A673 (cell line): ENCODE data around the gene ODAD4. TPM values are rescaled to one million over a fixed set of nuclear protein-coding genes. Genes with fewer than 3 reads are reported as not detected.

Source experiments
- BruUV-seq: library from RNA; stranded (reverse); fragments of 400-500 nt; replicated peaks from 2 replicates; lab custom pipeline; 2021; lab: Mats Ljungman, UMichigan
- CTCF ChIA-PET: fragments of 300-600 bp; sonication (Branson Sonifier 250); formaldehyde crosslinking; loops from one replicate; lab custom pipeline; 2022; ENCODE audit warnings: antibody characterized with exemption; lab: Charles Lee
- POLR2A ChIA-PET: fragments of 300-600 bp; sonication (Branson Sonifier 250); formaldehyde crosslinking; loops from one replicate; lab custom pipeline; 2022; ENCODE audit warnings: antibody characterized with exemption; ENCODE audit not compliant: low non-redundant PET; lab: Charles Lee
- DNase-seq: peaks from one replicate; pipeline ENCODE4 v3.0.0-alpha.2; 2015; ENCODE audit warnings: low spot score
- H3K27ac ChIP-seq: fragments of 200-600 bp; sonication (generic); 2 replicates; pipeline ENCODE4 v1.5.1; 2016; ENCODE audit warnings: mixed run types, low read depth, mild to moderate bottlenecking, mixed read lengths, antibody characterized with exemption, low read length; ENCODE audit not compliant: poor library complexity, severe bottlenecking
- H3K27me3 ChIP-seq: fragments of 200-600 bp; sonication (generic); replicated peaks from 2 replicates; pipeline ENCODE4 v1.6.1; 2017; ENCODE audit warnings: mixed run types, low read depth, mild to moderate bottlenecking, mixed read lengths, antibody characterized with exemption, low read length; ENCODE audit not compliant: insufficient read depth, poor library complexity
- H3K36me3 ChIP-seq: fragments of 200-600 bp; sonication (generic); 2 replicates; pipeline ENCODE4 v1.6.1; 2016; ENCODE audit warnings: mixed run types, mild to moderate bottlenecking, mixed read lengths, antibody characterized with exemption, low read length; ENCODE audit not compliant: insufficient read depth, poor library complexity, severe bottlenecking
- H3K4me1 ChIP-seq: fragments of 200-600 bp; sonication (generic); 2 replicates; pipeline ENCODE4 v1.6.1; 2017; ENCODE audit warnings: mixed run types, mild to moderate bottlenecking, mixed read lengths, antibody characterized with exemption, low read length; ENCODE audit not compliant: insufficient read depth, poor library complexity, severe bottlenecking
- H3K4me3 ChIP-seq: fragments of 200-600 bp; sonication (generic); 2 replicates; pipeline ENCODE4 v1.5.1; 2016; ENCODE audit warnings: low read depth, mixed run types, mild to moderate bottlenecking, mixed read lengths, low read length; ENCODE audit not compliant: poor library complexity, severe bottlenecking
- H3K9me3 ChIP-seq: fragments of 200-600 bp; sonication (generic); 2 replicates; pipeline ENCODE4 v1.6.1; 2016; ENCODE audit warnings: mixed run types, low read depth, mild to moderate bottlenecking, mixed read lengths, antibody characterized with exemption, low read length; ENCODE audit not compliant: poor library complexity, severe bottlenecking
- CTCF ChIP-seq: fragments of 300-800, 200-600 bp; sonication (generic); conservative IDR thresholded peaks from 2 replicates; pipeline ENCODE4 v1.5.1; 2017; ENCODE audit warnings: low read depth, mild to moderate bottlenecking, antibody characterized with exemption, low read length, moderate library complexity, mixed read lengths
- EZH2 ChIP-seq: fragments of 200-600 bp; sonication (generic); IDR thresholded peaks from 2 replicates; pipeline ENCODE4 v1.6.1; 2017; ENCODE audit warnings: borderline replicate concordance, low read depth, mild to moderate bottlenecking, mixed read lengths, antibody characterized with exemption, low read length; ENCODE audit not compliant: poor library complexity, severe bottlenecking
- intact Hi-C: fragments of 100-400 bp; cut with micrococcal nuclease; formaldehyde crosslinking; loops from one replicate; pipeline ENCODE4 v1.10.0; 2022; ENCODE audit not compliant: unreplicated experiment
- total RNA-seq: library from RNA; stranded (reverse); gene quantifications from 2 replicates; pipeline ENCODE4 v1.2.3, GENCODE V29; 2021

ODAD4 gene
- total RNA-seq, 1 experiment from 2014 or later = 0.97 TPM

- H3K36me3 ChIP-seq = peaks cover 5% of the 10 kb centered on the region
- peak; percentile 95 for DNase-seq
- peak within 1 kb of the TSS; percentile 84 for H3K27ac ChIP-seq
- H3K27me3 ChIP-seq = no peaks in the 10 kb centered on the region
- TF ChIP-seq CTCF (no peak), EZH2 (no peak)
- TSS peak; percentile 50 for BruUV-seq
- CTCF ChIA-PET = interaction anchor here (0.5 to 0.8 kb wide), 2 partner anchors 12 to 14 kb away, joined by 3 to 8 read pairs; partner anchors contain the start of gene ODAD4
- no peaks in the 10 kb centered on the region for H3K9me3 ChIP-seq
- peak within 1 kb of the TSS; percentile 86 for H3K4me3 ChIP-seq
- POLR2A ChIA-PET = no interaction called here
- peaks cover 17% of the 10 kb centered on the region for H3K4me1 ChIP-seq
- intact Hi-C loops = no loop called here
Measured at GRCh38 chr17:41918314-41919164, 11.9 kb upstream of the ODAD4 start, which contains the start of gene ACLY. TSS of gene ACLY (minus strand) at chr17:41918951. CDS start at chr17:41913873, 5,078 bp downstream.

- Histone ChIP-seq H3K27ac (peak overlapping the region; percentile 42), H3K4me1 (peaks cover 15% of the 10 kb centered on the region), H3K4me3 (peak overlapping the region; percentile 86), H3K27me3 (no peaks in the 10 kb centered on the region), H3K36me3 (no peaks in the 10 kb centered on the region), H3K9me3 (no peaks in the 10 kb centered on the region)
- CTCF ChIA-PET = interaction anchor here (0.8 kb wide), 1 partner anchor 11 kb away, joined by 3 read pairs; the partner anchor contains the start of gene ODAD4
- BruUV-seq = no TSS peak
- no peak for DNase-seq
- intact Hi-C loops = no loop called here
- POLR2A ChIA-PET = interaction anchor here (0.6 kb wide), 1 partner anchor 336 kb away, joined by 3 read pairs; no protein-coding TSS in a partner anchor
- TF ChIP-seq EZH2 (no peak), CTCF (no peak)
Measured at GRCh38 chr17:41919165-41919817, 11.1 kb upstream of the ODAD4 start.

- peaks cover 8% of the 10 kb centered on the region for H3K4me1 ChIP-seq
- no peak for TF ChIP-seq CTCF
- no peak for TF ChIP-seq EZH2
- no peaks in the 10 kb centered on the region for H3K9me3 ChIP-seq
- ChIA-PET CTCF (no interaction called here), POLR2A (interaction anchor here (0.6 kb wide), 1 partner anchor 335 kb away, joined by 3 read pairs; no protein-coding TSS in a partner anchor)
- peak overlapping the region; percentile 86 for H3K4me3 ChIP-seq
- no peaks in the 10 kb centered on the region for H3K36me3 ChIP-seq
- no TSS peak for BruUV-seq
- no peak overlapping the region for H3K27ac ChIP-seq
- intact Hi-C loops = no loop called here
- no peak for DNase-seq
- no peaks in the 10 kb centered on the region for H3K27me3 ChIP-seq
Measured at GRCh38 chr17:41919840-41920579, 10.4 kb upstream of the ODAD4 start.
